ENCODE data around the gene CPSF7. TPM values are rescaled to one million over a fixed set of nuclear protein-coding genes. Genes with fewer than 3 reads are reported as not detected.
A peak's percentile ranks its signal among the peaks of the same experiment; 100 is the strongest.

The CPSF7 gene
- total and polyA plus RNA-seq, 9 donors: 27.8 to 75.9 (median 66.1) TPM

GRCh38 chr11:61361741-61362541 is 67.8 kb downstream of the CPSF7 start, which contains the start of the genes CYB561A3 and TMEM138:
TSS of gene CYB561A3 (minus strand) at chr11:61361882. CDS start at chr11:61356713, 5,169 bp downstream.
TSS of gene TMEM138 (plus strand) at chr11:61362374. CDS start at chr11:61364391, 2,017 bp downstream.
- under 1% methylated on average over 63 of the region's 63 CpGs for WGBS (ENCODE audit: insufficient coverage)
- H3K4me1 ChIP-seq (ENCODE audit: control insufficient read depth, insufficient read depth, low read length): peaks cover 19% of the 10 kb centered on the region
- no peaks in the 10 kb centered on the region for H3K9me3 ChIP-seq (replicated peaks; ENCODE audit: control insufficient read depth, low read depth, low read length)
- H3K27ac ChIP-seq (ENCODE audit: low read length): peak within 1 kb of the TSS; percentile 99
- peaks cover 35% of the 10 kb centered on the region for H3K36me3 ChIP-seq (ENCODE audit: control insufficient read depth, insufficient read depth, low read length)
- H3K4me3 ChIP-seq (ENCODE audit: low read length): peak within 1 kb of the TSS; percentile 61
- H3K27me3 ChIP-seq (ENCODE audit: control insufficient read depth, insufficient read depth, low read length): no peaks in the 10 kb centered on the region
- DNase-seq: peak; percentile 97

GRCh38 chr11:61361237-61361740 is 68.5 kb downstream of the CPSF7 start:
- Histone ChIP-seq H3K27me3 (ENCODE audit: control insufficient read depth, insufficient read depth, low read length) (no peaks in the 10 kb centered on the region), H3K4me1 (ENCODE audit: control insufficient read depth, insufficient read depth, low read length) (peaks cover 19% of the 10 kb centered on the region), H3K27ac (ENCODE audit: low read length) (peak overlapping the region; percentile 99), H3K9me3 (replicated peaks; ENCODE audit: control insufficient read depth, low read depth, low read length) (no peaks in the 10 kb centered on the region), H3K4me3 (ENCODE audit: low read length) (peak overlapping the region; percentile 61), H3K36me3 (ENCODE audit: control insufficient read depth, insufficient read depth, low read length) (peaks cover 28% of the 10 kb centered on the region)
- WGBS (ENCODE audit: insufficient coverage): 0% methylated on average over 16 of the region's 22 CpGs
- no peak for DNase-seq

GRCh38 chr11:61359516-61359915 is 70.3 kb downstream of the CPSF7 start:
- Histone ChIP-seq H3K27ac (ENCODE audit: low read length) (no peak overlapping the region), H3K4me1 (ENCODE audit: control insufficient read depth, insufficient read depth, low read length) (peaks cover 19% of the 10 kb centered on the region), H3K9me3 (replicated peaks; ENCODE audit: control insufficient read depth, low read depth, low read length) (no peaks in the 10 kb centered on the region), H3K36me3 (ENCODE audit: control insufficient read depth, insufficient read depth, low read length) (peaks cover 12% of the 10 kb centered on the region), H3K27me3 (ENCODE audit: control insufficient read depth, insufficient read depth, low read length) (no peaks in the 10 kb centered on the region), H3K4me3 (ENCODE audit: low read length) (no peak overlapping the region)
- WGBS (ENCODE audit: insufficient coverage): 78% methylated on average over 5 of the region's 6 CpGs
- DNase-seq: no peak

GRCh38 chr11:61358566-61358965 is 71.2 kb downstream of the CPSF7 start:
- no peak overlapping the region for H3K4me3 ChIP-seq (ENCODE audit: low read length)
- H3K36me3 ChIP-seq (ENCODE audit: control insufficient read depth, insufficient read depth, low read length): peaks cover 8% of the 10 kb centered on the region
- WGBS (ENCODE audit: insufficient coverage): 70% methylated on average over 1 of the region's 11 CpGs
- no peaks in the 10 kb centered on the region for H3K27me3 ChIP-seq (ENCODE audit: control insufficient read depth, insufficient read depth, low read length)
- peaks cover 18% of the 10 kb centered on the region for H3K4me1 ChIP-seq (ENCODE audit: control insufficient read depth, insufficient read depth, low read length)
- H3K27ac ChIP-seq (ENCODE audit: low read length): no peak overlapping the region
- no peaks in the 10 kb centered on the region for H3K9me3 ChIP-seq (replicated peaks; ENCODE audit: control insufficient read depth, low read depth, low read length)
- no peak for DNase-seq

GRCh38 chr11:61357894-61358239 is 71.9 kb downstream of the CPSF7 start:
- DNase-seq: no peak
- Histone ChIP-seq H3K4me3 (ENCODE audit: low read length) (no peak overlapping the region), H3K27ac (ENCODE audit: low read length) (no peak overlapping the region), H3K27me3 (ENCODE audit: control insufficient read depth, insufficient read depth, low read length) (no peaks in the 10 kb centered on the region), H3K9me3 (replicated peaks; ENCODE audit: control insufficient read depth, low read depth, low read length) (no peaks in the 10 kb centered on the region), H3K36me3 (ENCODE audit: control insufficient read depth, insufficient read depth, low read length) (peaks cover 13% of the 10 kb centered on the region), H3K4me1 (ENCODE audit: control insufficient read depth, insufficient read depth, low read length) (peaks cover 12% of the 10 kb centered on the region)
- WGBS (ENCODE audit: insufficient coverage): 97% methylated on average over 4 of the region's 6 CpGs

GRCh38 chr11:61357233-61357893 is 72.4 kb downstream of the CPSF7 start:
- H3K27me3 ChIP-seq (ENCODE audit: control insufficient read depth, insufficient read depth, low read length): no peaks in the 10 kb centered on the region
- peaks cover 9% of the 10 kb centered on the region for H3K4me1 ChIP-seq (ENCODE audit: control insufficient read depth, insufficient read depth, low read length)
- H3K36me3 ChIP-seq (ENCODE audit: control insufficient read depth, insufficient read depth, low read length): peaks cover 17% of the 10 kb centered on the region
- peak; percentile 56 for DNase-seq
- 75% methylated on average over 6 of the region's 9 CpGs for WGBS (ENCODE audit: insufficient coverage)
- H3K9me3 ChIP-seq (replicated peaks; ENCODE audit: control insufficient read depth, low read depth, low read length): no peaks in the 10 kb centered on the region
- no peak overlapping the region for H3K27ac ChIP-seq (ENCODE audit: low read length)
- H3K4me3 ChIP-seq (ENCODE audit: low read length): no peak overlapping the region

GRCh38 chr11:61356706-61357105 is 73.1 kb downstream of the CPSF7 start:
- Histone ChIP-seq H3K27ac (ENCODE audit: low read length) (no peak overlapping the region), H3K27me3 (ENCODE audit: control insufficient read depth, insufficient read depth, low read length) (no peaks in the 10 kb centered on the region), H3K9me3 (replicated peaks; ENCODE audit: control insufficient read depth, low read depth, low read length) (no peaks in the 10 kb centered on the region), H3K36me3 (ENCODE audit: control insufficient read depth, insufficient read depth, low read length) (peaks cover 19% of the 10 kb centered on the region), H3K4me1 (ENCODE audit: control insufficient read depth, insufficient read depth, low read length) (peaks cover 9% of the 10 kb centered on the region), H3K4me3 (ENCODE audit: low read length) (no peak overlapping the region)
- no peak for DNase-seq
- 100% methylated on average over 1 of the region's 4 CpGs for WGBS (ENCODE audit: insufficient coverage)

GRCh38 chr11:61354208-61354607 is 75.6 kb downstream of the CPSF7 start:
- Histone ChIP-seq H3K36me3 (ENCODE audit: control insufficient read depth, insufficient read depth, low read length) (peaks cover 40% of the 10 kb centered on the region), H3K4me3 (ENCODE audit: low read length) (no peak overlapping the region), H3K27me3 (ENCODE audit: control insufficient read depth, insufficient read depth, low read length) (no peaks in the 10 kb centered on the region), H3K27ac (ENCODE audit: low read length) (no peak overlapping the region), H3K4me1 (ENCODE audit: control insufficient read depth, insufficient read depth, low read length) (peaks cover 3% of the 10 kb centered on the region), H3K9me3 (replicated peaks; ENCODE audit: control insufficient read depth, low read depth, low read length) (no peaks in the 10 kb centered on the region)
- WGBS (ENCODE audit: insufficient coverage): no CpG with 5 or more reads among the region's 2 CpGs
- no peak for DNase-seq

- peaks cover 47% of the 10 kb centered on the region for H3K36me3 ChIP-seq (ENCODE audit: control insufficient read depth, insufficient read depth, low read length)
- DNase-seq: no peak
- no peaks in the 10 kb centered on the region for H3K9me3 ChIP-seq (replicated peaks; ENCODE audit: control insufficient read depth, low read depth, low read length)
- WGBS (ENCODE audit: insufficient coverage): 82% methylated on average over 9 of the region's 15 CpGs
- no peak overlapping the region for H3K27ac ChIP-seq (ENCODE audit: low read length)
- H3K4me1 ChIP-seq (ENCODE audit: control insufficient read depth, insufficient read depth, low read length): peaks cover 3% of the 10 kb centered on the region
- no peaks in the 10 kb centered on the region for H3K27me3 ChIP-seq (ENCODE audit: control insufficient read depth, insufficient read depth, low read length)
- H3K4me3 ChIP-seq (ENCODE audit: low read length): no peak overlapping the region
Measured at GRCh38 chr11:61353131-61354067, 76.4 kb downstream of the CPSF7 start.

Measured in muscle of leg (tissue), 11 donors.